Kidney (tissue), 14 donors: ENCODE results near the gene CTNNBL1. TPM values are rescaled to one million over a fixed set of nuclear protein-coding genes. Genes with fewer than 3 reads are reported as not detected.

Experiments
- DNase-seq, 5 donors: peaks; one replicate each; pipeline ENCODE4 v3.0.0-alpha.2; 2013 to 2020
- FAIRE-seq: peaks from 2 replicates; lab custom pipeline; 2012; peaks lifted over from hg19 to GRCh38; lab: Jason Lieb, UNC
- H3K27ac ChIP-seq, 2 donors: one replicate each; pipeline ENCODE4 v1.7.0; 2013; ENCODE audit warnings: low read depth in 2 of 2, low read length in 2 of 2, inconsistent platforms in 1 of 2
- H3K27me3 ChIP-seq: one replicate; pipeline ENCODE4 v1.7.1; 2013; ENCODE audit warnings: low read length, inconsistent platforms; ENCODE audit not compliant: control insufficient read depth, insufficient read depth
- H3K36me3 ChIP-seq, 3 donors: one replicate each; pipeline versions ENCODE4 v1.7.0 to v1.7.1; 2013; ENCODE audit warnings: low read length in 3 of 3, control low read depth in 1 of 3, inconsistent platforms in 1 of 3; ENCODE audit not compliant: insufficient read depth in 3 of 3, control insufficient read depth in 2 of 3
- H3K4me1 ChIP-seq, 3 donors: one replicate each; pipeline versions ENCODE4 v1.7.0 to v1.7.1; 2013; ENCODE audit warnings: low read length in 3 of 3, inconsistent platforms in 1 of 3, low read depth in 1 of 3; ENCODE audit not compliant: control insufficient read depth in 2 of 3, insufficient read depth in 2 of 3
- H3K4me3 ChIP-seq, 3 donors: one replicate each; pipeline versions ENCODE4 v1.7.0 to v1.8.1; 2013; ENCODE audit warnings: low read length in 3 of 3, control low read depth in 1 of 3, inconsistent platforms in 1 of 3
- H3K9ac ChIP-seq, 3 donors: one replicate each; pipeline versions ENCODE4 v1.7.0 to v1.7.1; 2013; ENCODE audit warnings: low read length in 3 of 3, control low read depth in 1 of 3, inconsistent platforms in 1 of 3
- H3K9me3 ChIP-seq, 3 donors: one replicate each; pipeline versions ENCODE4 v1.7.0 to v1.7.1; 2013; ENCODE audit warnings: low read length in 3 of 3, control low read depth in 1 of 3, inconsistent platforms in 1 of 3; ENCODE audit not compliant: control insufficient read depth in 2 of 3, insufficient read depth in 1 of 3
- CTCF ChIP-seq: IDR thresholded peaks from 3 replicates; pipeline ENCODE4 v1.5.1; 2012; ENCODE audit warnings: mild to moderate bottlenecking, moderate library complexity, borderline replicate concordance; ENCODE audit not compliant: insufficient read depth; ENCODE audit errors: extremely low read depth
- intact Hi-C: fragments of 100-400 bp; cut with DNase I; formaldehyde crosslinking; loops from one replicate; pipeline ENCODE4 v1.11.1; 2022
- polyA plus RNA-seq: library from polyadenylated mRNA; stranded (reverse); fragments of 350-450 nt; fragmentation: Illumina TruSeq; extraction: RNeasy Lipid Tissue Mini Kit (QIAGEN cat#74804); gene quantifications from one replicate; pipeline ENCODE4 v1.2.3, GENCODE V29; 2014; ENCODE audit warnings: low read depth, low replicate concordance; ENCODE audit not compliant: insufficient read depth
- total RNA-seq: library from RNA; stranded (reverse); fragmentation: NEBNext Ultra II Directional; extraction: Animal tissue kit (Norgen Biotek cat#: 25700); gene quantifications from one replicate; pipeline ENCODE4 v1.2.1, GENCODE V29; 2021
- donor health status: control.
- donor health status: control.
- donor health status: control.
- donor health status: control.
- donor health status: control.
- donor health status: DM: yes; HTN: yes; CAD: no.
- donor health status: Normal renal cell carcinoma (clear cell type).

The CTNNBL1 gene
- total and polyA plus RNA-seq, 2 donors from 2014 or later = 40.9 to 70.9 TPM

GRCh38 chr20:37849566-37849965 lies 155.7 kb downstream of the CTNNBL1 start:
- DNase-seq (no peak), FAIRE-seq (no peak)
- peaks cover 0 to 9% (median 6%) of the 10 kb centered on the region in 3 donors for H3K36me3 ChIP-seq
- no peak overlapping the region for H3K27ac ChIP-seq
- no peaks in the 10 kb centered on the region for H3K4me1 ChIP-seq
- no peak overlapping the region for H3K9ac ChIP-seq
- no peak overlapping the region for H3K4me3 ChIP-seq
- TF ChIP-seq CTCF = no peak
- H3K9me3 ChIP-seq = no peaks in the 10 kb centered on the region
- intact Hi-C loops = no loop called here
- no peaks in the 10 kb centered on the region for H3K27me3 ChIP-seq

- H3K36me3 ChIP-seq = peaks cover 0 to 9% (median 6%) of the 10 kb centered on the region in 3 donors
- no peak overlapping the region for H3K9ac ChIP-seq
Observed at GRCh38 chr20:37850036-37850592, 156.3 kb downstream of the CTNNBL1 start.

GRCh38 chr20:37850724-37851355 lies 157.0 kb downstream of the CTNNBL1 start:
- DNase-seq (no peak), FAIRE-seq (no peak)
- Histone ChIP-seq H3K4me1 (no peaks in the 10 kb centered on the region), H3K4me3 (no peak overlapping the region), H3K9me3 (no peaks in the 10 kb centered on the region), H3K27ac (no peak overlapping the region), H3K9ac (no peak overlapping the region), H3K36me3 (peaks cover 0 to 9% (median 6%) of the 10 kb centered on the region in 3 donors), H3K27me3 (no peaks in the 10 kb centered on the region)
- intact Hi-C loops = no loop called here
- no peak for TF ChIP-seq CTCF

More at GRCh38 chr20:37850036-37850592, 156.3 kb downstream of the CTNNBL1 start:
- no peaks in the 10 kb centered on the region for H3K9me3 ChIP-seq
- no peak for TF ChIP-seq CTCF
- FAIRE-seq (no peak), DNase-seq (peak in 2 of 5 donors; percentile 27 to 42)
- no peak overlapping the region for H3K4me3 ChIP-seq
- H3K27me3 ChIP-seq = no peaks in the 10 kb centered on the region
- intact Hi-C loops = no loop called here
- no peak overlapping the region for H3K27ac ChIP-seq
- H3K4me1 ChIP-seq = no peaks in the 10 kb centered on the region
